Neural crest cell (in vitro differentiated cells): ENCODE data around the gene SENP2. TPM values are rescaled to one million over a fixed set of nuclear protein-coding genes. Genes with fewer than 3 reads are reported as not detected.

ENCODE experiments used
- DNase-seq: peaks from one replicate; pipeline ENCODE4 v3.0.0; 2021; ENCODE audit warnings: low read depth, mixed read lengths, low spot score
- H3K27ac Mint-ChIP-seq: one replicate; pipeline ENCODE4 v1.8.0; 2021; ENCODE audit warnings: mild to moderate bottlenecking, mixed read lengths; ENCODE audit not compliant: unreplicated experiment
- H3K27me3 Mint-ChIP-seq: 2 replicates; pipeline ENCODE4 v1.8.0; 2021; ENCODE audit warnings: low read depth, mild to moderate bottlenecking, mixed read lengths
- H3K36me3 Mint-ChIP-seq: 2 replicates; pipeline ENCODE4 v1.8.0; 2021; ENCODE audit warnings: low read depth, mild to moderate bottlenecking, mixed read lengths
- H3K4me1 Mint-ChIP-seq: 2 replicates; pipeline ENCODE4 v1.8.0; 2021; ENCODE audit warnings: mixed read lengths
- H3K4me3 Mint-ChIP-seq: one replicate; pipeline ENCODE4 v1.8.0; 2021; ENCODE audit warnings: mild to moderate bottlenecking, mixed read lengths
- H3K9me3 Mint-ChIP-seq: 2 replicates; pipeline ENCODE4 v1.8.0; 2021; ENCODE audit warnings: mixed read lengths
- CTCF ChIP-seq: fragments of 200-600 bp; sonication (generic); conservative IDR thresholded peaks from 2 replicates; pipeline ENCODE4 v1.5.0; 2021; ENCODE audit warnings: antibody characterized with exemption, mild to moderate bottlenecking
- total RNA-seq: library from RNA; stranded (reverse); gene quantifications from 2 replicates; pipeline ENCODE4 v1.2.1, GENCODE V29; 2021

SENP2 gene
- total RNA-seq, 1 donor from 2014 or later: 46.7 TPM

GRCh38 chr3:185613016-185613415, 26.9 kb downstream of the SENP2 start:
- Mint-ChIP-seq H3K27ac (no peak overlapping the region), H3K4me3 (no peak overlapping the region), H3K36me3 (no peaks in the 10 kb centered on the region), H3K27me3 (no peaks in the 10 kb centered on the region), H3K4me1 (no peaks in the 10 kb centered on the region), H3K9me3 (no peaks in the 10 kb centered on the region)
- TF ChIP-seq CTCF: no peak
- DNase-seq: no peak

- peak overlapping the region; percentile 71 for H3K27ac Mint-ChIP-seq
- H3K27me3 Mint-ChIP-seq: no peaks in the 10 kb centered on the region
- H3K36me3 Mint-ChIP-seq: peaks cover 6% of the 10 kb centered on the region
- no peaks in the 10 kb centered on the region for H3K9me3 Mint-ChIP-seq
- no peak overlapping the region for H3K4me3 Mint-ChIP-seq
- TF ChIP-seq CTCF: no peak
- H3K4me1 Mint-ChIP-seq: no peaks in the 10 kb centered on the region
- DNase-seq: no peak
These were observed 38.0 kb downstream of the SENP2 start for GRCh38 chr3:185623939-185624665.

GRCh38 chr3:185625784-185626183, 39.7 kb downstream of the SENP2 start:
- H3K4me3 Mint-ChIP-seq: no peak overlapping the region
- H3K4me1 Mint-ChIP-seq: no peaks in the 10 kb centered on the region
- H3K36me3 Mint-ChIP-seq: peaks cover 6% of the 10 kb centered on the region

GRCh38 chr3:185629554-185630181, 43.6 kb downstream of the SENP2 start:
- DNase-seq: no peak
- H3K27me3 Mint-ChIP-seq: no peaks in the 10 kb centered on the region
- H3K9me3 Mint-ChIP-seq: no peaks in the 10 kb centered on the region
- no peaks in the 10 kb centered on the region for H3K4me1 Mint-ChIP-seq
- peak overlapping the region; percentile 71 for H3K27ac Mint-ChIP-seq
- H3K4me3 Mint-ChIP-seq: peak overlapping the region; percentile 54
- no peak for TF ChIP-seq CTCF
- peaks cover 2% of the 10 kb centered on the region for H3K36me3 Mint-ChIP-seq

More at GRCh38 chr3:185625784-185626183, 39.7 kb downstream of the SENP2 start:
- TF ChIP-seq CTCF: no peak
- no peak overlapping the region for H3K27ac Mint-ChIP-seq
- no peaks in the 10 kb centered on the region for H3K9me3 Mint-ChIP-seq
- no peak for DNase-seq
- H3K27me3 Mint-ChIP-seq: no peaks in the 10 kb centered on the region

- peak overlapping the region; percentile 54 for H3K4me3 Mint-ChIP-seq
- H3K4me1 Mint-ChIP-seq: no peaks in the 10 kb centered on the region
- peak overlapping the region; percentile 71 for H3K27ac Mint-ChIP-seq
- H3K27me3 Mint-ChIP-seq: no peaks in the 10 kb centered on the region
- H3K9me3 Mint-ChIP-seq: no peaks in the 10 kb centered on the region
- H3K36me3 Mint-ChIP-seq: peaks cover 2% of the 10 kb centered on the region
- TF ChIP-seq CTCF: no peak
- no peak for DNase-seq
These were observed 44.1 kb downstream of the SENP2 start for GRCh38 chr3:185630182-185630622.
